Neutrophil (primary cell): Measurements from ENCODE around the gene TSHR.

Experiments used
- H3K27ac ChIP-seq: fragments of 200-600 bp; sonication (generic); 2 replicates; pipeline ENCODE4 v1.5.1; 2016; ENCODE audit warnings: mild to moderate bottlenecking, moderate library complexity
- H3K27me3 ChIP-seq: fragments of 200-600 bp; sonication (generic); 2 replicates; pipeline ENCODE4 v1.6.0; 2016; ENCODE audit warnings: mild to moderate bottlenecking
- H3K36me3 ChIP-seq: fragments of 200-600 bp; sonication (generic); 2 replicates; pipeline ENCODE4 v1.5.1; 2017
- H3K4me1 ChIP-seq, 2 experiments: fragments of 200-600 bp in 1 of 2; sonication (generic) in 1 of 2; 1 replicate in 1 of 2; 2 replicates in 1 of 2; pipeline versions ENCODE4 v1.5.1 to v1.6.1; 2013 to 2016; ENCODE audit warnings: low read depth in 1 of 2, low read length in 1 of 2, mild to moderate bottlenecking in 1 of 2, moderate library complexity in 1 of 2; ENCODE audit not compliant: control insufficient read depth in 1 of 2, insufficient read depth in 1 of 2
- H3K4me3 ChIP-seq, 2 experiments: fragments of 200-600 bp in 1 of 2; sonication (generic) in 1 of 2; 1 replicate in 1 of 2; 2 replicates in 1 of 2; pipeline ENCODE4 v1.5.1; 2013 to 2016; ENCODE audit warnings: low read depth in 1 of 2, low read length in 1 of 2, mild to moderate bottlenecking in 1 of 2, moderate library complexity in 1 of 2
- H3K9me3 ChIP-seq: fragments of 200-600 bp; sonication (generic); 2 replicates; pipeline ENCODE4 v1.5.1; 2016
- TF ChIP-seq, protein P1 (sequence below): fragments of 200-600 bp; sonication (generic); IDR thresholded peaks from 2 replicates; pipeline ENCODE4 v1.5.1; 2016; ENCODE audit warnings: antibody characterized with exemption

The TSHR gene

DNA sequence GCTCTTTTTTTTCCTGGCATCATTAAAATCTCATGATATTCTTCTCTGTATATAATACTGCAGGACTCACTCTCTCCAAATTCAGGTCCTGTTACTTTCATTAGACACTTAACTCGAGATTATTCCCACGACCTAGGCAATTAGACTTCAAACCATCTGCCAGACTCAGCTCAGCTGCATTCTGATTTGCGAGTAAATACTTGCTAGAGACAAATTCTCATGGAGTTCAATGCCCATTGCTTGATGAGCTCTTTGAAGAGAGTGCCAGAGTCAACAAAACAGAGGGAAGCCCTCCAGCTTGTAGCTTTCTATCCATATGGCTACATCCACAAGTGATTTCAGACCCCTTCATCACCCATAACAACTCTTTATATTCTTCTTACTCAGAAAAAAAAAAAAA, 177.0 kb downstream of the TSHR start:
- Histone ChIP-seq H3K27me3 (no peaks in the 10 kb centered on the region), H3K4me1 (peaks cover 8 to 9% of the 10 kb centered on the region in 2 experiments)
- TF ChIP-seq, protein P1, sequence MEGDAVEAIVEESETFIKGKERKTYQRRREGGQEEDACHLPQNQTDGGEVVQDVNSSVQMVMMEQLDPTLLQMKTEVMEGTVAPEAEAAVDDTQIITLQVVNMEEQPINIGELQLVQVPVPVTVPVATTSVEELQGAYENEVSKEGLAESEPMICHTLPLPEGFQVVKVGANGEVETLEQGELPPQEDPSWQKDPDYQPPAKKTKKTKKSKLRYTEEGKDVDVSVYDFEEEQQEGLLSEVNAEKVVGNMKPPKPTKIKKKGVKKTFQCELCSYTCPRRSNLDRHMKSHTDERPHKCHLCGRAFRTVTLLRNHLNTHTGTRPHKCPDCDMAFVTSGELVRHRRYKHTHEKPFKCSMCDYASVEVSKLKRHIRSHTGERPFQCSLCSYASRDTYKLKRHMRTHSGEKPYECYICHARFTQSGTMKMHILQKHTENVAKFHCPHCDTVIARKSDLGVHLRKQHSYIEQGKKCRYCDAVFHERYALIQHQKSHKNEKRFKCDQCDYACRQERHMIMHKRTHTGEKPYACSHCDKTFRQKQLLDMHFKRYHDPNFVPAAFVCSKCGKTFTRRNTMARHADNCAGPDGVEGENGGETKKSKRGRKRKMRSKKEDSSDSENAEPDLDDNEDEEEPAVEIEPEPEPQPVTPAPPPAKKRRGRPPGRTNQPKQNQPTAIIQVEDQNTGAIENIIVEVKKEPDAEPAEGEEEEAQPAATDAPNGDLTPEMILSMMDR, result no peak

DNA sequence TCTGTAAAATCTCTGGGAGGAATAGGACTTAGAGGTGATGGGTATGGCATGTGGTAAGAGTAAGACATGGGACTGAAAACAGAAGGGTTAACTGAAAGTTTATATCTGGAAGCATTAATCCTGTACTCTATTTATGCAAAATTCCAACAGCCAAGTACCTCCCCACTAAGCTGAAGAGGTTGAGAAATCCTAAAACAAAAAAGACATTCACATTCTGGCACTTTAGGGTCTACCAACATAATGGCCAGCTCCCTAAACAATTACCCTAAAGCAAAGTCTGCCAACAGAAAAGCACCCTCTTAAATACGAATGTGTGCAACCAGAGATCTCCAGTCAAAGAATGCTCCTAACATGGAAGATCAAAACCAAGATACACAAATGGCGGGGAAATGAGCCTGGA, 178.0 kb downstream of the TSHR start:
- TF ChIP-seq, protein P1, result no peak
- Histone ChIP-seq H3K9me3 (no peaks in the 10 kb centered on the region), H3K36me3 (no peaks in the 10 kb centered on the region), H3K27me3 (no peaks in the 10 kb centered on the region), H3K4me1 (no peaks in the 10 kb centered on the region), H3K27ac (no peak overlapping the region), H3K4me3 (no peak overlapping the region)

More for the DNA sequence above, 177.0 kb downstream of the TSHR start:
- Histone ChIP-seq H3K36me3 (no peaks in the 10 kb centered on the region), H3K4me3 (no peak overlapping the region), H3K9me3 (no peaks in the 10 kb centered on the region), H3K27ac (no peak overlapping the region)

DNA sequence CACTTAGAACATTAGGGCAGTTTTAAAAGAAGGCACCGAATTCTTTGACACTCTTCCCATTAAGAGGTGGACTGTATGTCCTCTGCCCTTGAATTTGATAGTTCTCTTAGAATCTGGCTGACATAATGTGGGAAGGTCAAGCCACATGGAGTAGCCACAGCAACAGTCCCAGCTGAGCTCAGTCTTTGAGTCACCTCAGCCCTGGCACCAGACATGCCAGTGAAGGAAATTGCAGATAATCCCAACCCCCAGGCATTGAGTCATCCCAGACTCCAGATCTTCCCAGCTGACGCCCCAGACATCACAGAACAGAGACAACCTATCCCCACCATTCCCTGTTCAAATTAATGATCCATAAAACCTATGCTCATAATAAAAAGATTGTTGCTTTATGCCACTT, 181.9 kb downstream of the TSHR start:
- no peaks in the 10 kb centered on the region for H3K4me1 ChIP-seq
- H3K36me3 ChIP-seq, result no peaks in the 10 kb centered on the region
- no peak overlapping the region for H3K4me3 ChIP-seq
- no peaks in the 10 kb centered on the region for H3K27me3 ChIP-seq
- H3K27ac ChIP-seq, result no peak overlapping the region
- TF ChIP-seq, protein P1, result no peak
- H3K9me3 ChIP-seq, result no peaks in the 10 kb centered on the region

DNA sequence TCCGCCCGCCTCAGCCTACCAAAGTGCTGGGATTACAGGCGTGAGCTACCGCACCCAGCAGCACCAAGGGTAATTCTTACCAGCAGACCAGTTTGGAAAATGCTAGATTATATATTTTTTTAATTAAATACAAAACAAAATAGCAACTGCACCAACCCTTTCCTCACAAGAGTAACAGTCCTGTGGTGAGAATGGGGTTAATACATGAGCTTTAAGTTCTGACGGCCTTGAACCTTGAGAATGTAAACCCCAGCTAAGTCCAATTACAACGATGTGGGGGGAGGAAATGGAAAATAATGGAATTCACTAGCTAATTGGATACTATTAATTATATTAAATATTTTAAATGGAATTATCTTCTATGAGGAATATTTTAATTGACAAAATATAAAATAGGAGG, 183.0 kb downstream of the TSHR start:
- no peaks in the 10 kb centered on the region for H3K36me3 ChIP-seq
- H3K4me3 ChIP-seq, result no peak overlapping the region
- H3K4me1 ChIP-seq, result no peaks in the 10 kb centered on the region
- TF ChIP-seq, protein P1, result no peak
- no peaks in the 10 kb centered on the region for H3K27me3 ChIP-seq
- no peaks in the 10 kb centered on the region for H3K9me3 ChIP-seq
- H3K27ac ChIP-seq, result no peak overlapping the region

DNA sequence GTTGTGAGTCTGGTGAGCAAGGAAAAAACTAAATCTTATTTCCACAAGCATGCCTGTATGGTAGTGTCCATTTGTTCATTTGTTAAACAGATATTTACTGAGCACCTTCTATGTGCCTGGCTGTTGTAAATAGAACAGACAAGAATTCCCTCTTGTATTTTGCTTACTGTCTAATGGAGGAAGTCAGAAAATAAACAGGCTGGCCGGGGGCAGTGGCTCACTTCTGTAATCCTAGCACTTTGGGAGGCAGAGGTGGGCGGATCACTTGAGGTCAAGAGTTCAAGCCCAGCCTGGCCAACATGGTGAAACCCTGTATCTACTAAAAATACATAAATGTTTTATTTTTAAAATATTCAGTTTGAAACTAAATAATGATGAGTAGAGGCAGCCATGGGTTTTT, 186.0 kb downstream of the TSHR start:
- TF ChIP-seq, protein P1, result no peak
- H3K4me1 ChIP-seq, result no peaks in the 10 kb centered on the region

DNA sequence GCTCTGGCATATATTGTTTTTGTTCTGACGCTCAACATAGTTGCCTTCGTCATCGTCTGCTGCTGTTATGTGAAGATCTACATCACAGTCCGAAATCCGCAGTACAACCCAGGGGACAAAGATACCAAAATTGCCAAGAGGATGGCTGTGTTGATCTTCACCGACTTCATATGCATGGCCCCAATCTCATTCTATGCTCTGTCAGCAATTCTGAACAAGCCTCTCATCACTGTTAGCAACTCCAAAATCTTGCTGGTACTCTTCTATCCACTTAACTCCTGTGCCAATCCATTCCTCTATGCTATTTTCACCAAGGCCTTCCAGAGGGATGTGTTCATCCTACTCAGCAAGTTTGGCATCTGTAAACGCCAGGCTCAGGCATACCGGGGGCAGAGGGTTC, 188.4 kb downstream of the TSHR start:
- Histone ChIP-seq H3K27ac (no peak overlapping the region), H3K4me3 (no peak overlapping the region), H3K27me3 (no peaks in the 10 kb centered on the region), H3K9me3 (no peaks in the 10 kb centered on the region), H3K4me1 (no peaks in the 10 kb centered on the region), H3K36me3 (no peaks in the 10 kb centered on the region)
- TF ChIP-seq, protein P1, result no peak

More for the DNA sequence above, 186.0 kb downstream of the TSHR start:
- Histone ChIP-seq H3K27me3 (no peaks in the 10 kb centered on the region), H3K27ac (no peak overlapping the region), H3K36me3 (no peaks in the 10 kb centered on the region), H3K4me3 (no peak overlapping the region), H3K9me3 (no peaks in the 10 kb centered on the region)
